ENCODE results near the gene ATP1A1.

ATP1A1 gene

DNA sequence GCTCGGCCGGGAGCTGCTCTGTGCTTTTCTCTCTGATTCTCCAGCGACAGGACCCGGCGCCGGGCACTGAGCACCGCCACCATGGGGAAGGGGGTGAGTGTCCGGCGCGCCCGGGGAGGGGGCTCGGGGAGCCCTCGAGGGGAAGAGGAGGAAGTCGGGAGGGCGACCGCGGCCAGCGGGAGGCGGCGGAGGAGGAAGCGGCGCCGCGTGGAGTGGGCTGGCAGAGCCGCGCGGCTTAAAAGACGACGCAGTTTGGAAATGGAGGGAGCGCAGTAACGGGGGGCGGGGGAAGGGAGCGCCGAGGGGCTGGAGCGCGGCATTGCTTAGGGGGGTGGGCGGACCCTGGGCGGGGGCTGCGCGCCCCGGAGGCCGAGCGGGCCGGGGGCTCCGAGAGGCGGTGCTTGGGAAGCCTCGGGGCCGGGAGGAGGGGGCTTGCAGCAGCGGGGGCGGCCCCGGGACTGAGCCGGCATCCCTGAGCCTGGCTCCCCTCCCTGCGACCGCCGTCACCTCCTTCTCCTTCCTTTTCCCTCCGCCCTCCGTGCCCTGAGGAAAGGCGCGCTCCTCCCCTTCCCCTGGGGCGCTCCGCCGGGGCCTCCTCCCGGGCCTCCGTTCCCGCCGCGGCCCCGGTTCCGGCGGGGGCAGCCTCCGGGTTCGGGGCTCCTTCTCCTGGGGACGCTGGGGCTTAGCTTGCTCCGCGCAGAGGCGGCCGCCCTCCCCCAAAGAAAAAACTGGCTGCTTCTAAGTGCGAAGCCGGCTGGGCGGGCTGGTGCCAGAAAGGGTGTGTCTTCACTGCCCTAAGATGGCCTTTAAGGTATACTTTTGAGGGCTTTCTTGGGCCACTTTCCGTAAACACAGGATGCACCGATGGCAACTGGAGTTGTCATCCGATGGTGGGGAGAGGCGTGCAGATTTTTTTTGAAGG is 648 bp downstream of the ATP1A1 start:
- peak; percentile 49 for DNase-seq

DNA sequence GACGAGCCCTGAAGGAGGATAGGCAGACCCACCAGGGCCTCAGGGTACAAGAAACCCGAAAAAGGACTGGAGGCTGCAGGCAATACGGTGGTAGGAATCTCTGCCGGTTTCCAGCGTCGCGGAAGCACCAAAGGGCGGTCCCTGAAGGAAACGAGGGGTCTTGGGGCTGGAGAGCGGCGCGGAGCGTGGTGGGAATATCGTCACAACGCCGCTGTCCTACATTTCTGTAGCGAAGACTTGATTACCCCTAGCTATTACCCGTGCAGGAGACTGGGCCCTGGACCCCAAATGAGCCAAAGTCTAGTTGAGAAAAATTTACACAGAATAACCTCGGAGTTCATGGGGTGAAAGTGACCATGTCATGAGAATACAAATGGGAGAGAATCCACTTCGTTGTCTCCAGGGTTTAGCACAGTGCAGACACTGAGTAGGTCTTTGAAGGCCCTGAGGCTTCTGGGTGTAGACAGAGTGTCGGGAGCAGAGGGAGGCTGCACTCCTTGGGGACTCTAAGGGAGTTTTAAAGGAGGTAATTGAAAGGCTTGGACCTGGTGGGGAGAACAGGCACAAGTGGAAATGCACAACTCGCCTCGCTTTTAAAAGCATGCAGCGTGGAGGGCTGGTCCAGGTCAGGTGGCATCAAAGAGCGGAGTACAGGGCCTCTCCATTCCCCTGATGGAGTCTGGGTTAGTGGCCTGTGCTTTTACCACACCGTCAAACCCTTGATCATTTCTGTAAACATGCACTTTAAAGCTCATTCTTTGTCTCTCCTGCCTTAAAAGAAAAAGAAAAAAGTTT is 1.5 kb downstream of the ATP1A1 start:
- DNase-seq = no peak

DNA sequence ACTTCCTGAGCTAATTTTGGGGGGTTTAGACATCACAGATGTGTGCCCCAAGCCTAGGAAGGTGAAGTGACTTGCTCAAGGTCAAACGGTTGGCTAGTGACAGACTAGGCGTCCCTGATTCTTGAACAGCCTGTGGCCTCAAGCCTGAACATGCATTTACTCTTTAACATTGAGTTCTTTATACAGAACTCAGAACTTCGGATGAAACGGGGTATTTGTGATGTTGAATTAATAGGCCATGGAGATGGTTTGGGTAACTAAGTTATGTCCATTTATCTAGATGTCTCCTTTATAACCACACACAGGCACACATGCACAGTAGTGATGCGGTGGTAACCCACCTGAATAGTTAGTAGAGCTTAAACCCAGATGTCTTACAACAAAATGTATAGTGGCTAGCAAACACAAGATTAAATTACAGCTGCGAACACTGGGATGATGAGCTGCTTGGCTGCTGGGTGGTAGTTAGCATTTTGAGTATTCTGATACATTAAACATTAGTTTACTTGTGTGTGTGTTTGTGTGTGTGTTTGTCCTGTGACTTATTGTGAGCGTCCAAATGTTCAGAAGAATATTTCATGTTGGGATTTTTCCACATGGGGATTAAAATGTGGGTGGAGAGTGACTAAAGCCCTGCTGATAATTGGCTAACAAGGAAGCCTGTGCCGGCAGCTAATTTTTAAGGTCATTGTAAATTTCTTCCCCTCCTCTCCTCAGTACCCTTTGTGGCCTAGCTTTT is 2.3 kb downstream of the ATP1A1 start:
- no peak for DNase-seq

DNA sequence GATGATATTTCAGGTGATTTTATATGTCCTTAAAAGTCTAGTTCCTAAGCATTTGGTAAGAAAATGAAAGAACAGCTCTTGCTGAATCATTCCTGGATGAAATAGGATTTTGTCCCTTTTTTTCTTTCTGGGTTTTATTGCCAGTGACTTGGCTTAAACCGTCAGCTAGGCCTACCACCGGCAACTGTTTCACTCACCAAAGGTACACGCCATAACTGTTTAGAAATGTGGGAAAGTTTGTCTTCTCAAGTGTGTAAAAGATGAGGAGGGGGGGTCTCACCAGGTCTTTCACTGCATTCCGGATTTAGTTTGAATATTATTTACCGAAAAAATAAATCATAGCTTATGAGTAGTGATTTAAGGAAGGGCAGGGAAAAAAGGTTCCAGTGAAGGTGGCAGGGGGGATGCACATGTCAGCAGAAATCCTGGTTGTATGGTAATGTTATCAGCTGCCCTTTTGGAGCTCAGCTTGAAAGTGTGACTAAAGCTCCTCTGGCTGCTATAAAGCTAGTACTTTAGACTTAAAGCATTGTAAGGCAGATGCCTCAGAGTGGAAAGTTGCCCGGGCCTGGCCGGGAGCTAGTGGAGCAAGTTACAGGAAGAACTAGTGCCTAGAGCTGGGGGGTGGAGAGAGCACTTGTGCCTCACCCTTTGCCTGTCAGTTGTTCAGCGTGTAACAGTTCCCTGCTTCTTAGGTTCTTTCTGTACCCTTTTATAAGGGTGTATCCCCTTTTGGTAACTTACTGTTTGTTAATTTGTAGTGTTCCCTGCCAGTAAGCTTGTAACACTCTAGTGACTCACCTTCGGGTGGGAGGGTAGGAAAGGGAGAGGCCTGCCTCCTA is 3.1 kb downstream of the ATP1A1 start:
- peak; percentile 66 for DNase-seq

DNA sequence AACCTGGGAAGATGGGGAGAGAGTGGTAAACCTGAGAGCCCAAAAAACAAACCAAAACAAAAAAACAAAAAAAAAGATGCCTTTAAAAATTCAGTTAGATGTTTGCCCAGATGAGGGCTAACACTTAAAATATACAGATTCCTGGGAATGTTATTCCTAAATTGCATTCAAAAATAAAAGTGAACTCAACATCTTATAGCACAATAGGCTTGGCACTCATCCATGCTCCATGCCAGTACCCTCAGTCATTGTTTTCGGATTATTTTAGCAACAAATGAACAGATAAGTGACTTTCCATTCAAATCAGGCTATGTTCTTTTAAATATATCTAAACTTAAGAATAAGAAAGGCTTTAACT is 3.7 kb downstream of the ATP1A1 start:
- no peak for DNase-seq

DNA sequence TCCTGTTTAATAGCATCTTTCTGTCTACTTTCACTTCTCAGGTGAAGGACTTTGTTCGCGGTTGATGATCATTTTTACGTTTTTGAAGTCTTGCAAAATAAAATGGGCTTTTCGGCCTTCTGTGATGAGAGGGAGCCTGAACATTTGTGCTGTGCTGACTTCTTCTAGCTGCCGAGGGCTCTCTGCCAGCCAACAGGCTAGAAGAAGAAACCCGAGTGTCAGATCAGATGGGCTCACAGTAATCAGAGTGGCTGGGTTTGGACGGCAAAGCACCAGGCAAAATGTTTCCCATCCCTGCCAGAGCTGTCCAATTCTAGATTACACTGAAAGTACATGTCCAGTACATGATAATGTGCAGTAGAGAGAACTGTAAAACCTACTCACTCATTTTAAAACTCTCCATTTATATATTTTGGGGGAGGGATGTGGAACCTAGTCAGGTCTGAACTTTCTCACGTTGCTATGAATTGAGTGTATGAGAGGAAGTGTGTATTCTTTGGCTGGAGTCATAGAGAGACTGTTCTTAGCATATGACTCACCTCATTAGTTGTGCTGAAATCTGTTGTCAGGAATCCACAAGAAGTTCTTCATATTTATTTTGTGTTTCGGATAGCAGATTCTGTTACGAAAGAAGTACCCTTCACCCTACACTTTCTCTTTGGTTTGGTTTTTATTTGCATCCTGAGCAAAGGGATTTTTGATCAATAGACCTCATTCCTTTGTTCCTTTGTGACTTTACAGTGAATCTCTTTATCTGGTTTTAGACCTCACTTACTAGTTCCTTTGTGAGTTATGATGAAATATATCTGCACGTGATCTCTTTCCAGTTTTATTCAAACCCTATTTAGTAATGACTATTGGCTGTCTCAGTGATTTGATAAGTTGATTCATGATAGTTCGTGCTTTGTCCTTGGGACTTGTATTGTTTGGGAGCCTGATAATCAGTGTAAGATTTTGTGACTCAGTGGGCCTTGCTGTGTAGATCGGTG is 4.8 kb downstream of the ATP1A1 start:
- peak; percentile 86 for DNase-seq

DNA sequence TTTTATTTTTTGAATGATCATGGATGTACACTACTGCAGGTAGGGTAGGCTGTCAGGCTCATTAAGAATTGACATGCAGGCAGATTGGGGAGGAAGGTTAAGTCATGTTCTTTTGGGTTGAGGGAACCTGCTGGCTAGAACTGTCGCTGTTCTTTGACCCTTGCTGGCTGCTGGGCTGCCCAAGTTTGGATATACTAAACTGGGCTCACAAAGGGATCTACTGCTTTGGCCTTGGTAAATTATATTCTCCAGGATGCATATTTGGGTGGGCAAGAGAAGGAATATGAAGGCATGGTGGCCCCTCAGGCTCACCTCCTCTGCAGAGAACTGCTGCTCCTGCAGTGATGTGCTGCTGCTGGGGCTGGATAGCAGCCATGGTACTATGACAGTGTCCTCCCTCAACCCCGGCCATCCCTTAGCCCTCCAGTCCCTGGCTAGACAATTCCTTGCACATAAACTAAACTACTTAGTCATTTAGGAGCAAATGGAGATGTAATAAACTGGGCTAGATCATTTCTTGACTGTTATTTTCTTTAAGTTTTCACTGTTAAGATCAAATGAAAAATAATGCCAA is 6.1 kb downstream of the ATP1A1 start:
- DNase-seq = no peak

DNA sequence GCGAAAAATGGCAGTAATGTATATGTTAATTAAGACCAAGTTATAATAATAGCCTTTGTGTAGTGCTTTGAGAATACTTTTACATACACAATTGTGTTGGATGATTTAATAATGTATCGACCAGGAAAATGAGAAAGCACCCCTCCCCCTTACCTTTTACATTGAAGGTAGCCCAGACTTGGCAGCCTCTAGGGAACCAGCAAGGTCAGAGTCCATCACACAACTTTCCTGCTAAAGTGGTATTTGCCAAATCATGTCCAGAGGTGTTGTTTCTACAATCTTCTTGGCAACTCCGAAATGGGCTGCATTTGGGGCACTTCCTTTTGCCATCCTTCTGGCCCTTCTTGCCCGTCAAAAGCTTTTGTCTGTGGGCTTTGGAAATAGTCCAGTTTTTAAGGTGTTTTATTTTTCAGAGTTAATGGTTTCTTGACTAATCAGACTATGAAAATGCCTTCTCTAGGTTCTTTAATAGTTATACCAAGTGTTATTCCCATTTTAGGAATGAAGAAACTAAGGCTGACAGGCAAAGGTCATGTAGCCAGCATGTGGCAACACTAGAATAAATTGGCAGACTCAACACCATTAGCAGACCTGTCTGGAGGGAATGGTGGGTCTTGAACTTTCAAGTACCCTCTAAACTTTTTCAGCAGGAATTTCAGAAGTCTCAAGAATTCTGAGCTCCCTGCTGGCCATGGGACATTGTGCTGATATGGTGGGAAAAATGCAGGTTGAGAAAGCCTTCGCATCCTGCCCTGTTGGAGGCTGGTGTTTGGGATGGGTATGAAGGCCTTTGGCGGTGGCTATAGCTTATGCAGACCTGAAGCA is 6.8 kb downstream of the ATP1A1 start:
- no peak for DNase-seq

DNA sequence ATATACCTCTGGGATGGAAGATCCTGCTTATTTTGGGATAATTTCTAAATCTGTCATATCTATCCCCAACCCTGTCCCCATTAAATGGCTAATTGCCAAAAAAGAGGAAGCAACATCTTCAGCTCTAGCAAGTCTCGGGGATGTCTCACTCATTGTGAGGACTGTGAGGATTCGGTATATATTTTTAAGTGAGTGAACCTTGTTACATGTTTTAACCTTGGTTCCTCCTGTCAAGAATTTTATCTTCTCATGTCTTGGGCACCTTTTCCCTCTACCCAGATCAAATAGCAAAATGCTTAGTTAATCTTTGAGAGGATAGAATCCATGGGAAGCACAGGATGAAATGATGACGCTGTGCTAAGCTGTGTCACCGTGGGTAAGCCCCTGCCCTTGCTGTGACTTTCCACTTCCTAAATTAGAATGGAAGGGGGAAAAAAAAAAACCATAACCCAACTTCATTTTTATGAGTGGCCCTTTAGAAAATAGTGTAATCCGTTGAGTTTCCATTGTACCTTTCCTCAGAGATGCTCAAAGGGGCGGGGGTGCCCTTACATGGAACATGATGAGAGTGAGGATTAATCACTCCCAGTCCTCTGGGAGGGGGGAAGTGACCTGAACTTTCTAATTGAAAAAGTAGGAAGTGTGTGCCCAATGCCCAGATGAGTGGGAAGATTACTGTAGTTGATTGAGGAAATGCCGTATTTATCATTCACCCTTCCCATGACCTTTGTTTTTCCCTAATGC is 7.6 kb downstream of the ATP1A1 start:
- DNase-seq = no peak

DNA sequence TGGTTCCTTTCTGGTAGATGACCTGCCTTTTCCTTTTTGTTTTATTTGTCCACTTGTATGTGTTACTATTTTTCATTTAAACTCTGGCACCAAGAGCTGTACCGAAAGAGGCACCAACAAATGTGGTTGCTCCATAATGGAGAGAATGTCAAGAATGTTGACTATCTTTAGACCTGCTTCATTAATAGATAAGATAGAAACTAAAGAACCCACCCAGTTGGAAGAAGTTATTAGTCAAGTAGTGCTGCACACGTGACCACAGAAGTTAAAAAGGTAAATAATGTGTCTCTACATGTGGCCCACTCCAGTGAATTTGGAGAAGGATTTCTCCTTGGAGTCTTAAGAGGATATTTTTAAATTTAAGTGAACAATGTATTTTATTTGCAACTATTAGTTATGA is 9.3 kb downstream of the ATP1A1 start:
- DNase-seq = no peak

DNA sequence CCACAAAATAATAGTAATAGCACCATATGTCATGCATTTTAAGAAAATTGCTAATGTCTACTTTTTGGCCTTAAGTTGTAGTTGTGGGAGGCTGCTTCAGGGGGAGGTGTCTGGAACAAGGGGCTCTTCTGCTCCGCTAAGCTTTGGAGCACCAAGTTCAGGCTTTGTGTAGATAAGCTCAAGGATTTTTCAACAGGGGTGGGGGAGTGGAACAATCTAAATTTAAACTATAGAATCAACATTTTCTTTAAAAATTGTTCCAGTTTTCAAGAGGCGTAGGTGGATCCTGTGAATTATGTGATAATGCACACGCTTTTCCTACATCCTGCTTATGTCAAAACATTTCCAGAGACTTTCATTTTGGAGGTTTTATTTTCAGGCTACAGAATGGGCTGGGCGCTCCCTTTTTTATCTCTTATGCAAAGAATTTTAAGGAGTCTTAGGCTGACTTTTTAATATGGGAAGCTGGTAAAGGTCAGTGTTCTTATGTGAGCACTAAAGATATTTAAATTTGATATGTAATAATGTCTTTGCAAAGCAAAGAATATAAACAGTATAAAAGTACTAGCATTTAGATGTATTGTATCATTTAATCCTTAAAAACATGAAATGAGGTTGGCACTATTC is 9.9 kb downstream of the ATP1A1 start:
- DNase-seq = no peak

DNA sequence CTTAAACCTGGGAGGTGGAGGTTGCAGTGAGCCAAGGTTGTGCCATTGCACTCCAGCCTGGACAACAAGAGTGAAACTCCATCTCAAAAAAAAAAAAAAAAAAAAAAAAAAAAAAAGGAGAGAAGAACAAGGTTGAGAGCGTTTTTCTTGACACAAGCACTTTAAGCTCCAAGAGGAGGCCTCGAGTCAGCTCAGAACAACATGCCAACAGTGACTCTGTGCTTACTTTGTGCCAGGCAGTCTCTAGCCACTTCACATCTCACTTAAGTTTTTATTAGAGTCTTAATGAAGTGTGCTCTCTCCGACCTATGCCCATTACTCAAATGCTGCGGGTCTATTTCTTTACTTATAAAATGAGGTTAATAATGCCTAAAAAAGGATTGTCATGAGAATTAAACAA is 13.0 kb downstream of the ATP1A1 start:
- no peak for DNase-seq

DNA sequence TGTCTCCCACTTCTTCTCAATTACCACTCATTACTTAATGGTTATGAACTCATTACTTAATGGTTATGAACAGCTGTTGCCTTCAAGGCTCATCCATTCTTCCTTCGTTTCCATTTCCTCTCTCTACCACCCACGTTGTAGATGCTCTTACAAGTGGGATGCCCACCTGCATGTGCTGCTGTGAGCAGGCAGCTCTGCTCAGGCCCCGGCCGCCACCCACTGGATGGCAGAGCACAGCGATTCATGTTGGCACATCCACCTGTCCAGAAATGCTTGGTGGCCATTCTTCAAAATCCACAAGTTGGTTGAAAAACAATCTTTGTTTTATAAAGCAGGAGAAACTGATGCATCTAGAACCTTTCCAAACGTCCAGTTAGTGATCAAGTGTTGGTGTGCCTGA is 14.5 kb downstream of the ATP1A1 start:
- DNase-seq = no peak

DNA sequence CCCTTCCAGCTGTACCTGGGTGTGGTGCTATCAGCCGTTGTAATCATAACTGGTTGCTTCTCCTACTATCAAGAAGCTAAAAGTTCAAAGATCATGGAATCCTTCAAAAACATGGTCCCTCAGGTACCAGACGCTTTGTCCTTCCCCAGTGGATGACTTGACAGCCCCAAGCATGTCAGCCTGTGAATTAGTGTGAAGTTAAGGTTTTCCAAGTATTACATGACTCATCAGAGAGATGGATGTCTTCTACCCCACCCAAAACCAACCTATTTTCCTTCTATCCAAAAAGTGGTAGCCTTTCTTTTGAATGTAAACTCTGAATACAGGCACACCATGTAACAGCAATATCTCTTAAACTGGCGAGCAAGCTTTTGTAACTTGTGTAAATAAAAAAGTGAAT is 15.1 kb downstream of the ATP1A1 start:
- no peak for DNase-seq

DNA sequence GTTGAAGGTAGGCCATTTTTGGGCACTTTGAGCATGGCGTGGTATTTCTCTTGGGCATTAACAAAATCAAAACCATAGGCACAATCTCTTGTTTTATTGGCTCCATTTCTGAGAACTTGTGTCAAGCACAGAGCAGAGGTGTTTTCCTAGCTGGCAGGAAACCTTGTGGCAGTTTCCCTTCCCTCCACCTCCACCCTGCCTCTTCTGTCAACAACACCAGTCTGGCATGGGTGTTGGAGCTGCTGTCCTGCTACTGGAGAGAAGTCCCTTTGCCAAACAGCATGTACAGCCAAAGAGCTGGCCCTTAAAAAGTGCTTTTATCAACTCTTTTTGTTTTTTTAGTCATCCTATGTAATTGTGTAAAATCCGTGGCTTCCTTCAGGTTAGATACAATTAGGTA is 16.0 kb downstream of the ATP1A1 start:
- no peak for DNase-seq

DNA sequence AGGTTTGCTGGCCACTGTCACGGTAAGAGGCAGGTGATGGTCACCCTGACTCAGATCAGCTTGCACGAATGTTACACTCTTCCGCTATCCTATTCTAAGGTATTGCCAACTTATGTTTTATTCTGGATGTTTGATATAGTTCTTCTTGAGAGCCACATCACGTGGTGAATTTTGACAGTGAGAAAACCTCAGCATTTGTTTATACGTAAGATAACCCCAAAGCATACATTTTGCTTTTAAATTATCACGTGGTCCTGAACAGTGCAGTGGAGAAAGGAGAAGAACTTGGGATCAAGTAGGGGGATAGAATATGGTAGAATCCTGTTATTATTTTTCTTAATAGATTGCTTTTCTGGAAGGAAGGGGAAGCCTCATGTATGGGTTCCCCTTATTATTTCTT is 16.6 kb downstream of the ATP1A1 start:
- DNase-seq = no peak

DNA sequence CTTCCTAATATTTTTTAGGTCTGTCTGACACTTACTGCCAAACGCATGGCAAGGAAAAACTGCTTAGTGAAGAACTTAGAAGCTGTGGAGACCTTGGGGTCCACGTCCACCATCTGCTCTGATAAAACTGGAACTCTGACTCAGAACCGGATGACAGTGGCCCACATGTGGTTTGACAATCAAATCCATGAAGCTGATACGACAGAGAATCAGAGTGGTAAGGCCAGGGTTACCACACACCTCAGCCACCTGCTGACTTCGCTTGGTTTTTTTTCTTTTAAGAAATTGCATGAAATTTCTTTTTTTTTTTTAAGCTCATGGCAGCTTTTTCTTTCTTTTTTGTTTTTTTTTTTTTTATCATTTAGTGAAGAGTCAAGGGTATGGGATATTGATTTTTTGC is 17.2 kb downstream of the ATP1A1 start:
- DNase-seq = no peak

DNA sequence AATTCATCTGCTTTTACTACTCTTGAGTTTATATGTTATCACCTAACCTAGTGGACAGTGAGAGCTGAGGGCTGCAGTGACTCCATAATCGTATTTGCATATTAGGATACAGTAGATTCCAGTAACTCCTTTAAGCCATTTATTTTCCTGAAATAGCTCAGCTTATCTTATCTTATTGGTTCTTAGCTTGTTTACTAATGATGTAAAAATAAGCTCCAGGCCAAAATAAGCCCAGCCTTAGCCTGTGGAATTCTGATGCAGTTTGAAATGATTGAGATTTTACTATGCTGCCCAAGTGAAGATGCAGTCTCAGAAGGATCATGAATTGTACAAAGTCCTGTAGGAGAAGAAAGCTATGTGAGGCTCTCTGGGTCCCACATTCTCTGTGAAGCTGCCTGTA is 18.1 kb downstream of the ATP1A1 start:
- no peak for DNase-seq
